GM18517 (cell line): ENCODE results near the gene CLIC6.

Experiments
- ATAC-seq: cut with Tn5 transposase; IDR thresholded peaks from one replicate; pipeline ENCODE4 v1.9.1; 2021; ENCODE audit warnings: mild to moderate bottlenecking, moderate library complexity; ENCODE audit not compliant: unreplicated experiment

The CLIC6 gene

DNA sequence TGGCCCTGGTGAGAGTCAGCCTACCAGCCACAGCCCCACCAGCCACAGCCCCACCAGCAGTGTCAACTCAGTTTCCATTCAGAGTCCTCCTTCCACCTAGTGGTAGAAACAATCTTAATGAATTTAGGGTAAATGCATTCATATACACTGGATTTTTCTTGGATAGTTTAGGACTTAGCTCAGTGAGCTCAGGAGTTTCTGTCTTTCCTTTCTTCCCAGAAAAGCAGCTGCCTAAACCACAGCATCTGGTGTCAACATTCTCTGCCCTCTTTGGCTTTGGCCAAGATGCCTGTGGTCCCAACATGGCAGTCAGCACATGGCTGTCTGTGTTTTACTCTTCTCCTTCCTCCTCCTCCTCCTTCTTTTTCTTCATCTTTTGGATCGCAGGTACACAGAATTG, 94.0 kb downstream of the CLIC6 start:
- no peak for ATAC-seq

DNA sequence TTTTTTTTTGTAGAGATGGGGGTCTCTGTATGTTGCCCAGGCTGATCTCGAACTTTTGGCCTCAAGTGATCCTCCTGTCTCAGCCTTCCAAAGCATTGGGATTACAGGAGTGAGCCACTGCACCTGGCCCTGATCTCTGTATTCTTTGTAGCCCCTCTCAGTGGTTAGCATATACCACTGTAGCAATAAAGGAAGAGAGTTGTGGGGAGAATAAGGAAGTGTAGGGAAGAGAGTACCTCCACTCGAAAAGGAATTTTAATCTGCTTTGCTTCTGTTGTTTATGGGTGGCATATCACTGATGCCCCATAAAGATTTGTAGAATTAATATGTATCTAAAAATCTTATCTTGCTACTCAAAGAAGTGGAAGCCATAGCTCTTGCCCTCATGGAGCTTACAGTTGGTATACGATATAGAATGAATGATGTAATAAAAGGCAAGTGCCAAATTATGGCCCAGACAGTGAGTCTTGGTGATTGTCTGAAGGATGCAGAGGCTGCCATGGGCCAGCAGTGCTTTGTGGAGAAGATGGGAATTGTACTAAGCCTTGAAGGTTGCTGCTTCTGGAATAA, 96.0 kb downstream of the CLIC6 start:
- ATAC-seq, result no peak

DNA sequence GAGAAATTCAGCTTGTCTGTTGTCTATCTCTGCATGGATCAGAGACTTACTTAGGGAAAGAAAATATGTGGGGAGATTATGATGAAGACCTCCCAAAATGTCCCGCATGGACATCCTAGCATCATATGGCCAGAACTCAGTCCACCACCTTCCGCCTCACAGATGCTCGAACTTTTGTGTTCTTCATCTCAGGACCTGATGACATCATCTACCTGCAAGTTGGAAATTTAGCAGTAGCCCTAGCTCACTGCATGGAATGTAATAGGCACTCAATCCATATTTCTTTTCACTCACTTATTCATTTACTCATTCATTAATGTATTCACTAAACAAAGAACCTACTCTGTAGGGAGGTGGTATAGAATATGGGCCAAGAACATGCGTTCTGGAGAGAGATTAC, 96.8 kb downstream of the CLIC6 start:
- ATAC-seq, result no peak

DNA sequence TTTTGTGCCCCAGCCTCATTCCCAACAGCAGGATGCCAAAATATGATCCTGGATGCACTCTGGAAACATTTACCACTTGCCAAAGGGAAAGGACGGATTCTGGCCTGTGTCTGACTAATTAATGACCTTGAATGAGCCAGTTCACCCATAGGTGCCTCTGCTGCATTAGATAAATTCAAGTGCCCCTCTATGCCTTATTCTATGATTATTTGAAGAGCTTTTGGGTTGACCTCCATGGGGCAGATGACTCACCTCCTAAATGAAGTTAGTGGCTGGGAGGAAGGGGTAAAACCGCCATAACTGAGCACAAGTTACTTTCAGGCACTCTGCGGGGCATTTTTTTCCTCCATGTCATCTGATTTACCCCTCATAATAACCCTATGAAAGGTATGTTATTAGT, 98.1 kb downstream of the CLIC6 start:
- ATAC-seq, result no peak
